ENCODE measurements around the gene MPZ.
"Not testable (repeated sequence)": the region's sequence is repeated elsewhere in the genome, so short reads cannot be mapped to it uniquely, and the experiment has no call there.

MPZ gene

GRCh38 chr1:161255955-161256520 lies 53.7 kb downstream of the MPZ start:
- not testable (repeated sequence) for DNase-seq (ENCODE audit: low read depth, low spot score)

GRCh38 chr1:161255302-161255701 lies 54.5 kb downstream of the MPZ start:
- not testable (repeated sequence) for DNase-seq (ENCODE audit: low read depth, low spot score)
